Caco-2 (cell line): ENCODE results near the gene SLC22A4. TPM values are rescaled to one million over a fixed set of nuclear protein-coding genes. Genes with fewer than 3 reads are reported as not detected.

Experiments used
- BruUV-seq: library from RNA; stranded (reverse); fragments of 400-500 nt; replicated peaks from 2 replicates; lab custom pipeline; 2021; lab: Mats Ljungman, UMichigan
- CTCF ChIA-PET: fragments of 300-600 bp; sonication (Branson Sonifier 250); formaldehyde crosslinking; loops from one replicate; lab custom pipeline; 2022; ENCODE audit warnings: antibody characterized with exemption; lab: Charles Lee
- POLR2A ChIA-PET: fragments of 300-600 bp; sonication (Branson Sonifier 250); formaldehyde crosslinking; loops from one replicate; lab custom pipeline; 2022; ENCODE audit warnings: antibody characterized with exemption; lab: Charles Lee
- DNase-seq, 2 experiments: peaks; one replicate each; pipeline versions ENCODE4 v3.0.0 to v3.0.0-alpha.2; 2020 to 2022
- H3K27me3 ChIP-seq: replicated peaks from 2 replicates; pipeline ENCODE4 v1.6.0; 2011; ENCODE audit warnings: low read length; ENCODE audit not compliant: control insufficient read depth, insufficient read depth
- H3K36me3 ChIP-seq: 2 replicates; pipeline ENCODE4 v1.5.1; 2011; ENCODE audit warnings: low read length; ENCODE audit not compliant: control insufficient read depth, insufficient read depth
- H3K4me1 ChIP-seq: fragments of 250-450 bp; sonication (Bioruptor Pico); 2 replicates; pipeline ENCODE4 v1.5.1; 2020; ENCODE audit warnings: mild to moderate bottlenecking
- H3K4me3 ChIP-seq: 2 replicates; pipeline ENCODE4 v1.5.1; 2011; ENCODE audit warnings: low read depth, mild to moderate bottlenecking, control low read depth, low read length
- H3K9me3 ChIP-seq: fragments of 250-450 bp; sonication (Bioruptor Pico); 2 replicates; pipeline ENCODE4 v1.5.1; 2020; ENCODE audit warnings: mild to moderate bottlenecking, moderate library complexity
- H3K27ac Mint-ChIP-seq: one replicate; pipeline ENCODE4 v1.8.0; 2022; ENCODE audit warnings: mixed read lengths; ENCODE audit not compliant: unreplicated experiment
- H3K27me3 Mint-ChIP-seq: one replicate; pipeline ENCODE4 v1.8.0; 2022; ENCODE audit warnings: mixed read lengths; ENCODE audit not compliant: insufficient read depth, unreplicated experiment
- H3K36me3 Mint-ChIP-seq: one replicate; pipeline ENCODE4 v1.8.0; 2022; ENCODE audit warnings: mild to moderate bottlenecking, mixed read lengths; ENCODE audit not compliant: insufficient read depth, unreplicated experiment
- H3K4me1 Mint-ChIP-seq: one replicate; pipeline ENCODE4 v1.8.0; 2022; ENCODE audit warnings: low read depth, mixed read lengths; ENCODE audit not compliant: unreplicated experiment
- H3K4me3 Mint-ChIP-seq: one replicate; pipeline ENCODE4 v1.8.0; 2022; ENCODE audit warnings: mild to moderate bottlenecking, moderate library complexity, mixed read lengths; ENCODE audit not compliant: unreplicated experiment
- H3K9me3 Mint-ChIP-seq: one replicate; pipeline ENCODE4 v1.8.0; 2022; ENCODE audit warnings: mixed read lengths; ENCODE audit not compliant: unreplicated experiment
- intact Hi-C: fragments of 100-400 bp; cut with micrococcal nuclease; formaldehyde crosslinking; loops from one replicate; pipeline ENCODE4 v1.10.0; 2022; ENCODE audit not compliant: unreplicated experiment
- total RNA-seq: library from RNA; stranded (reverse); gene quantifications from 2 replicates; pipeline ENCODE4 v1.2.3, GENCODE V29; 2022
- TF ChIP-seq, protein P1 (sequence below), 2 experiments: fragments of 200-600 bp in 1 of 2; IDR thresholded peaks; 1 replicate in 1 of 2; 2 replicates in 1 of 2; pipeline versions ENCODE4 v1.5.1 to v1.8.0; 2011 to 2022; ENCODE audit warnings: antibody characterized with exemption in 1 of 2, control low read depth in 1 of 2, inconsistent platforms in 1 of 2, low read depth in 1 of 2, low read length in 1 of 2, mild to moderate bottlenecking in 1 of 2, moderate library complexity in 1 of 2; ENCODE audit not compliant: insufficient read depth in 1 of 2, severe bottlenecking in 1 of 2, unreplicated experiment in 1 of 2

Gene SLC22A4
- total RNA-seq, 1 experiment from 2014 or later, result 1.5 TPM

DNA sequence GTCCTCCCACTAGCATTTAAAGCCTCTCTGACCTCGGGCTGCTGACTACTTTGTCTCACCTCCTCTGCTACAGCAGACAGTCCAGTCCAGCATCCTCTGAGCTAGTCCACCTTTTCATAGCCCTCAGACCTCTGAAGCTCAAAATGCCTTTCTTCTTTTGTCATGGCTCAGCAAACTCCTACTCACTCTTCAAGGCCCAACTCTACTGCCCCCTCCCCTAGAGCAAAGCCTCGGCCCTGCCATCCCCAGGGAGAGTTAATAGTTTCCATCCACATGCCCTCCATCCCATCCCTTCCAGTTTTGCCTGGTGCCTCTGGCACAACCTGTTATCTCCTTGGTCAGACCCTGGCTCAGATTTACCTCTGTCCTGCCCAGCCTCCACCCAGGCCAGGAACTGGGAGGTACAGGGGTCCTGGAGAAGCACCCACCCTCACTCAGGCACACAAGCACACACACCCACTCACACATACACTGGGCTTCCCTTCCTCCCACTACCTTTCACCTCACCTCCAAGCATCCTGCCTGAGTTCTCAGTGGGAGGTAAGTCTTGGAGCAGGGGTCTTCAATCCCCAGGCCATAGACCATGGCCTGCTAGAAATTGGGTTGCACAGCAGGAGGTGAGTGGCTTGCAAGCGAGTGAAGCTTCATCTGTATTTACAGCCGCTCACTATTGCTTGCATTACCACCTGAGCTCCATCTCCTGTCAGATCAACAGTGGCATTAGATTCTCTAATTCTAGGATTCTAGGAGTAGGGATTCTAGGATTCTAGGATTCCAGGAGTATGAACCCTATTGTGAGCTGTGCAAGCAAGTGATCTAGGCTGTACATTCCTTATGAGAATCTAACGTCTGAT, 18.6 kb upstream of the SLC22A4 start:
- Mint-ChIP-seq H3K27ac (peak overlapping the region; percentile 81), H3K27me3 (no peaks in the 10 kb centered on the region), H3K4me1 (peaks cover 52% of the 10 kb centered on the region), H3K36me3 (no peaks in the 10 kb centered on the region), H3K9me3 (peaks cover 3% of the 10 kb centered on the region), H3K4me3 (no peak overlapping the region)
- intact Hi-C loops, result loop anchor here (5.0 kb wide), 1 partner anchor 222 kb away; no protein-coding TSS in a partner anchor
- no peaks in the 10 kb centered on the region for H3K36me3 ChIP-seq
- no peaks in the 10 kb centered on the region for H3K27me3 ChIP-seq
- TF ChIP-seq, protein P1, sequence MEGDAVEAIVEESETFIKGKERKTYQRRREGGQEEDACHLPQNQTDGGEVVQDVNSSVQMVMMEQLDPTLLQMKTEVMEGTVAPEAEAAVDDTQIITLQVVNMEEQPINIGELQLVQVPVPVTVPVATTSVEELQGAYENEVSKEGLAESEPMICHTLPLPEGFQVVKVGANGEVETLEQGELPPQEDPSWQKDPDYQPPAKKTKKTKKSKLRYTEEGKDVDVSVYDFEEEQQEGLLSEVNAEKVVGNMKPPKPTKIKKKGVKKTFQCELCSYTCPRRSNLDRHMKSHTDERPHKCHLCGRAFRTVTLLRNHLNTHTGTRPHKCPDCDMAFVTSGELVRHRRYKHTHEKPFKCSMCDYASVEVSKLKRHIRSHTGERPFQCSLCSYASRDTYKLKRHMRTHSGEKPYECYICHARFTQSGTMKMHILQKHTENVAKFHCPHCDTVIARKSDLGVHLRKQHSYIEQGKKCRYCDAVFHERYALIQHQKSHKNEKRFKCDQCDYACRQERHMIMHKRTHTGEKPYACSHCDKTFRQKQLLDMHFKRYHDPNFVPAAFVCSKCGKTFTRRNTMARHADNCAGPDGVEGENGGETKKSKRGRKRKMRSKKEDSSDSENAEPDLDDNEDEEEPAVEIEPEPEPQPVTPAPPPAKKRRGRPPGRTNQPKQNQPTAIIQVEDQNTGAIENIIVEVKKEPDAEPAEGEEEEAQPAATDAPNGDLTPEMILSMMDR (IDR thresholded peaks at IDR 0.05; ENCODE audit: insufficient read depth in 1 of 2, low read depth in 1 of 2, low read length in 1 of 2, severe bottlenecking in 1 of 2, unreplicated experiment in 1 of 2), result no peak
- peaks cover 51% of the 10 kb centered on the region for H3K4me1 ChIP-seq
- no peaks in the 10 kb centered on the region for H3K9me3 ChIP-seq
- ChIA-PET POLR2A (no interaction called here), CTCF (interaction anchor here (1.3 kb wide), 1 partner anchor 18 kb away, joined by 3 read pairs; no protein-coding TSS in a partner anchor)
- no TSS peak for BruUV-seq
- no peak for DNase-seq
- no peak overlapping the region for H3K4me3 ChIP-seq

DNA sequence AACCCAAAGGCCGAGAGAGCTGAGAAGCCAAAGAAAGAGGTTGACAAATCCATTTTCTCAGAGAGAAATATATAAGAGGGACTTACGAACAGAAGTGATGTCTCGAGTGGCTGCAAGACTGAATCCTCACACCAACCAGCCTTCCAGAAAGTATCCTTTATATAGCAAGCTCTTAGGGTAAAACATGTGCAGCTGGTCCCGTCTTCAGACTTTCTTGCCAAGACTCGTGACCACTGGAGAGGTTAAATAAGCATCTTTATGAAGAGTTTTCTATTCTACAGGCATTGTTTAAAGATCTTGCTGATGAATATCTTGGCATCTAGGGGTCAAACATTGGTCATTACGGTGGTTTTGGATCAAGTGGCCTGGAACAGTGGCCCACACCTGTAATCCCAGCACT, 16.9 kb upstream of the SLC22A4 start:
- ChIA-PET CTCF (interaction anchor here (0.6 to 1.9 kb wide), 3 partner anchors 10 to 31 kb away, joined by 3 to 27 read pairs (median 4); partner anchors contain the start of gene SLC22A4), POLR2A (interaction anchor here (3.1 kb wide), 1 partner anchor 17 kb away, joined by 36 read pairs; the partner anchor contains the start of gene SLC22A4)
- intact Hi-C loops, result loop anchor here (5.0 kb wide), 1 partner anchor 220 kb away; no protein-coding TSS in a partner anchor
- Mint-ChIP-seq H3K36me3 (no peaks in the 10 kb centered on the region), H3K27ac (peak overlapping the region; percentile 14), H3K4me1 (peaks cover 57% of the 10 kb centered on the region), H3K4me3 (peak overlapping the region; percentile 6), H3K9me3 (peaks cover 9% of the 10 kb centered on the region), H3K27me3 (no peaks in the 10 kb centered on the region)
- Histone ChIP-seq H3K4me3 (no peak overlapping the region), H3K9me3 (no peaks in the 10 kb centered on the region), H3K36me3 (no peaks in the 10 kb centered on the region), H3K27me3 (no peaks in the 10 kb centered on the region), H3K4me1 (peaks cover 51% of the 10 kb centered on the region)
- TF ChIP-seq, protein P1 (IDR thresholded peaks at IDR 0.05; ENCODE audit: insufficient read depth in 1 of 2, low read depth in 1 of 2, low read length in 1 of 2, severe bottlenecking in 1 of 2, unreplicated experiment in 1 of 2), result no peak
- TSS peak; percentile 53 for BruUV-seq
- DNase-seq, result no peak
